Measurements from ENCODE around the gene IL20RA.

DNA sequence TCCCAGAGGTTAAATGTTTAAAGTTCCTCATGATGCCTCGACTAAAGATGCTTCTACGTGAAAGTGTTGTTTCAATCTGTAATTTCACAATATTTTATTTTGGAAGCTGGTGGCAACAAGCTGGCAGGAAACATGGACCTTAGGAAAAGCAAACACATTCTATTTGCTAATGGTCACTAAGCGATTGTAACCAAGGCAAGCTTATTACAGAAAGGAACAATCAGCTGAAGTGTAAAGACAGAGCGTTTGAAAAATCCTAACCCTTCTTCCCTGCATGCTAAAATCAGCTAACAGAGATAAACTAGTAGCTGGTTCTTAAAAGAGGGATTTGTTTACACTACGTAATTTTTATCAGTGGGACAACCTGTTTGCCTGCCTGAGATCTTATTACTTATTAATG lies 50.0 kb downstream of the IL20RA start:
- TF ChIP-seq POLR2A (IDR thresholded peaks at IDR 0.05; ENCODE audit: low read length): no peak
- no peak for TF ChIP-seq GATA1 (IDR thresholded peaks at IDR 0.05; ENCODE audit: low read depth, low read length)

Measured in erythroblast (primary cell).